ENCODE data around the gene DYSF.

DYSF gene

DNA sequence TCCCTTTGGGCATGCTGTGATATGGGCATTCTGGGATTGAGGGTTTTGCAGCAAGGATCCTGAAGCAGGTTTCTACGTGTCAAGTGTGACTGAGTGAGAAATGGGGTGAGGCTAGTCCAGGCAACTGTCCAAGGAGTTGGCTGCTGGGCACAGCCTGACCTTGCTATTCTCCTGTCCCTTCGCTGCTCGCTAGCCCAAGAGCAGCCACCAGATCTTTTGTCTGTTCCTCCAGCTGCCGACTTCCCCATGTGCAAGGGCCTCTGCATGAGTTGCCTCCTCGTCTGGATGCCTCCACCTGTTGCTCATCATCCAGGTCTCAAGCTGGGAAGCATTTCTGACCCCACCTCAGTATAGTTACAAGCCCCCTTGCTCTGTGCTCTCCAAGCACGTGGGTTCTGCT lies 71.1 kb downstream of the DYSF start:
- TF ChIP-seq POLR2AphosphoS5 (IDR thresholded peaks at IDR 0.05; ENCODE audit: low read depth, low read length), result no peak
- TF ChIP-seq POLR2A (IDR thresholded peaks at IDR 0.05; ENCODE audit: low read depth, low read length), result no peak
- TF ChIP-seq TAF1 (IDR thresholded peaks at IDR 0.05; ENCODE audit: borderline replicate concordance, low read depth, low read length), result no peak
- FAIRE-seq (no peak), DNase-seq (ENCODE audit: insufficient read length) (no peak)

- TF ChIP-seq POLR2A (IDR thresholded peaks at IDR 0.05; ENCODE audit: low read depth, low read length) (no peak), TAF1 (IDR thresholded peaks at IDR 0.05; ENCODE audit: borderline replicate concordance, low read depth, low read length) (no peak), POLR2AphosphoS5 (IDR thresholded peaks at IDR 0.05; ENCODE audit: low read depth, low read length) (no peak)
- DNase-seq (ENCODE audit: insufficient read length) (no peak), FAIRE-seq (no peak)
Observed at GRCh38 chr2:71526141-71526540, 72.8 kb downstream of the DYSF start.

- TF ChIP-seq POLR2A (IDR thresholded peaks at IDR 0.05; ENCODE audit: low read depth, low read length), result no peak
- no peak for TF ChIP-seq TAF1 (IDR thresholded peaks at IDR 0.05; ENCODE audit: borderline replicate concordance, low read depth, low read length)
- no peak for TF ChIP-seq POLR2AphosphoS5 (IDR thresholded peaks at IDR 0.05; ENCODE audit: low read depth, low read length)
- DNase-seq (ENCODE audit: insufficient read length), result no peak
- FAIRE-seq, result no peak
Observed at GRCh38 chr2:71526975-71527374, 73.6 kb downstream of the DYSF start.

GRCh38 chr2:71528131-71528591 lies 74.8 kb downstream of the DYSF start:
- TF ChIP-seq TAF1 (IDR thresholded peaks at IDR 0.05; ENCODE audit: borderline replicate concordance, low read depth, low read length), result no peak
- no peak for TF ChIP-seq POLR2A (IDR thresholded peaks at IDR 0.05; ENCODE audit: low read depth, low read length)
- TF ChIP-seq POLR2AphosphoS5 (IDR thresholded peaks at IDR 0.05; ENCODE audit: low read depth, low read length), result no peak
- no peak for FAIRE-seq
- no peak for DNase-seq (ENCODE audit: insufficient read length)

- DNase-seq (ENCODE audit: insufficient read length) (no peak), FAIRE-seq (no peak)
- no peak for TF ChIP-seq POLR2AphosphoS5 (IDR thresholded peaks at IDR 0.05; ENCODE audit: low read depth, low read length)
- no peak for TF ChIP-seq POLR2A (IDR thresholded peaks at IDR 0.05; ENCODE audit: low read depth, low read length)
- TF ChIP-seq TAF1 (IDR thresholded peaks at IDR 0.05; ENCODE audit: borderline replicate concordance, low read depth, low read length), result no peak
Observed at GRCh38 chr2:71528749-71529148, 75.4 kb downstream of the DYSF start.

DNA sequence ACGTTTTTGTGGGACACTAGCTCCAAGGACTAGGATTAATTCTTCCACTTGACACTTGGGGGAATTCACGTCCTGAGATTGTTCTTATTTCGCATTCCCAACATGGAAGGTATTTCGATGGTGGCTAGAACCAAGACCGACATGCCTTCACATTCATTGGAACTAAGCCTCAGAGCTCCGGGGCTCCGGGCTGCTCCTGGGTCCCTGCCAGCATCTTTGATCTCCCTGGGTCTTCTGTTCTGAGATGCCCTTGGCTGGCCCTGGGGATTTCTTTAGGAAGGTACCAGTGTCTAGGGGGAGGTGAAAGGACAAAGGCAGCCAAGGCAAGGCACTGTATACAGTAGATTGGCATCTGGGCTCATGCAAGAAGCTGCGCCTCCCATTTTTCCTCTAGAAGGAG lies 76.8 kb downstream of the DYSF start:
- no peak for TF ChIP-seq POLR2AphosphoS5 (IDR thresholded peaks at IDR 0.05; ENCODE audit: low read depth, low read length)
- TF ChIP-seq POLR2A (IDR thresholded peaks at IDR 0.05; ENCODE audit: low read depth, low read length), result no peak
- no peak for TF ChIP-seq TAF1 (IDR thresholded peaks at IDR 0.05; ENCODE audit: borderline replicate concordance, low read depth, low read length)
- DNase-seq (ENCODE audit: insufficient read length), result no peak
- FAIRE-seq, result no peak

DNA sequence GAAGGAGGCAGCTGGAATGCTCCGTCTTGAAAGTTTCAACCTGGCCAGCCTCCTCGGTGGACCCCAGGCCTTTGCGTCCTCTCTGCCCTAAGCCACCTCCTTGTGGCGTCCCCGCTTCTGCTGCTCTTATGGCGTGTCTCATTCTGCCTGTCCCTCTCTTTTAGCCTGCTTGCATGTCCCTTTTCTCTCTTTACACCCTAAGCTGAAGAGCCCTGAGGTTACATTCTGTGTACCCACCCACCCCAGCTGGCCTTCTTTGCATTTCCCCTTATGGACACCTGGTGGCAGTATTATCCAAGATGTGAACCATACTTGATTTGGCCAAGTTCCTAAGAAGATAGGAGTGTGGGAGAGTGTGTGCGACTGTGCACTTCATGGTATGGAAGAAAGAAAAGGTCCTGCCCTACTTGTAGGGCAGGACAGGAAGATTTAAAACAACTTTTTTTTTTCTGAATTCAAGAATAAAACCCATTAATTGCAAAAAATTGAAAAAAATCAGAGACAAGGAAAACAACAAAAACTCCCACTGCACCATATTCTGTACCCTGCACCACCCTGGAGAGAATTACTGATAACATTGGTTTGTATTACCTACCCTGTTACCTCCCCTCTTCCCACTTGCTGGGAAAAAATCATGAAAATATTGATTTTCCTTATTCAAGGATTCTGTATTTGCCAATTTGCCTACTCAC lies 77.4 kb downstream of the DYSF start:
- no peak for DNase-seq (ENCODE audit: insufficient read length)

DNA sequence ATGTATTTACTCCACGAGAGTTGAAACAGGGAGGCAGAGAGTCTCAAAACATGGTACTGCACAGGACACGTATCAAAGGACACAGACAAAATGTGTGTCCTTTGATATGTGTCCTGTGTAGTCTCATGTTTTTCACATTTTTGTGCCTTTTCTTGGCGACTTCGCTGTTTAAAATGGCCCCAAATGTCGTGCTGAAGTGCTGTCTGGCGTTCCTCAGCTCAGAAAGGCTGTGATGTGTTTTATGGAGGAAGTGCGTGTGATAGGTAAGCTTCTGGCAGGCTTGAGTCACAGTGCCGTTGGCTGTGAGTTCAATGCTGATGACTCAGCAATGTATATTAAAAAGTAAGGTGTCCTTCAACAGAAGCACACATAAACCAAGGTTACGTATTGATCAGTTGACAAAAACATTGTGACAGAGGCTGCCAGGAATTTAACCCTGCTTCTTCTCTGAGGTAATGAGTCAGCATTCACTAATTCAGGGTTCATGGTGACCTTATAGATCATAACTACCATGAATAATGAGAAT lies 78.2 kb downstream of the DYSF start:
- no peak for TF ChIP-seq TAF1 (IDR thresholded peaks at IDR 0.05; ENCODE audit: borderline replicate concordance, low read depth, low read length)
- TF ChIP-seq POLR2AphosphoS5 (IDR thresholded peaks at IDR 0.05; ENCODE audit: low read depth, low read length), result no peak
- no peak for TF ChIP-seq POLR2A (IDR thresholded peaks at IDR 0.05; ENCODE audit: low read depth, low read length)
- FAIRE-seq (no peak), DNase-seq (ENCODE audit: insufficient read length) (no peak)

More for the DNA sequence above, 77.4 kb downstream of the DYSF start:
- no peak for FAIRE-seq
- TF ChIP-seq TAF1 (IDR thresholded peaks at IDR 0.05; ENCODE audit: borderline replicate concordance, low read depth, low read length), result no peak
- TF ChIP-seq POLR2A (IDR thresholded peaks at IDR 0.05; ENCODE audit: low read depth, low read length), result no peak
- TF ChIP-seq POLR2AphosphoS5 (IDR thresholded peaks at IDR 0.05; ENCODE audit: low read depth, low read length), result no peak

- DNase-seq (ENCODE audit: insufficient read length), result no peak
- TF ChIP-seq POLR2AphosphoS5 (IDR thresholded peaks at IDR 0.05; ENCODE audit: low read depth, low read length) (no peak), TAF1 (IDR thresholded peaks at IDR 0.05; ENCODE audit: borderline replicate concordance, low read depth, low read length) (no peak), POLR2A (IDR thresholded peaks at IDR 0.05; ENCODE audit: low read depth, low read length) (no peak)
- no peak for FAIRE-seq
Observed at GRCh38 chr2:71532327-71532726, 79.0 kb downstream of the DYSF start.

DNA sequence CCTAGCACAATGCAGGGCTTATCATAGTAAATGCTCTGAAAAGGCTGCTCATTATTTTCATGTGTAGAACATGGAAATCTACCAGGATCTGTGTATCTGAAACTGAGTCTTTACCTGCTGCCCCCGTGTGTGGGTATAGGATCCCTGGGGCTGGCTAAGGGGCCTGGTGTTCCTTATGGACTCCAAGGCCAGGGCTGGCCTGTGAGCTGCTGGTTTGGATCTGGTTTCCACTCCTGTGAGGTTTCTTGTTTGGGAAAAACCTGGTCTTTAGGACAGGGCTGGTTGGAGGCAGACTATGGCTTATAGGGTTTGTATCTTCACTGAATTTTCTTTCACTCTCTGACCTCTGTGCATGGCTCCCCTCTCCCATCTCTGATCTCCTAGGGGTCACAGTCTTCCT lies 80.8 kb downstream of the DYSF start:
- no peak for DNase-seq (ENCODE audit: insufficient read length)
- no peak for FAIRE-seq
- no peak for TF ChIP-seq TAF1 (IDR thresholded peaks at IDR 0.05; ENCODE audit: borderline replicate concordance, low read depth, low read length)
- TF ChIP-seq POLR2A (IDR thresholded peaks at IDR 0.05; ENCODE audit: low read depth, low read length), result no peak
- no peak for TF ChIP-seq POLR2AphosphoS5 (IDR thresholded peaks at IDR 0.05; ENCODE audit: low read depth, low read length)

GRCh38 chr2:71534826-71535225 lies 81.5 kb downstream of the DYSF start:
- DNase-seq (ENCODE audit: insufficient read length) (no peak), FAIRE-seq (no peak)
- TF ChIP-seq TAF1 (IDR thresholded peaks at IDR 0.05; ENCODE audit: borderline replicate concordance, low read depth, low read length) (no peak), POLR2AphosphoS5 (IDR thresholded peaks at IDR 0.05; ENCODE audit: low read depth, low read length) (no peak), POLR2A (IDR thresholded peaks at IDR 0.05; ENCODE audit: low read depth, low read length) (no peak)

GRCh38 chr2:71535526-71535925 lies 82.2 kb downstream of the DYSF start:
- no peak for FAIRE-seq
- TF ChIP-seq POLR2A (IDR thresholded peaks at IDR 0.05; ENCODE audit: low read depth, low read length) (no peak), TAF1 (IDR thresholded peaks at IDR 0.05; ENCODE audit: borderline replicate concordance, low read depth, low read length) (no peak), POLR2AphosphoS5 (IDR thresholded peaks at IDR 0.05; ENCODE audit: low read depth, low read length) (no peak)
- DNase-seq (ENCODE audit: insufficient read length), result no peak
